Right ventricle myocardium inferior (tissue), 1 donor: Measurements from ENCODE around the gene IFNL4. TPM values are rescaled to one million over a fixed set of nuclear protein-coding genes. Genes with fewer than 3 reads are reported as not detected.
A peak's percentile ranks its signal among the peaks of the same experiment; 100 is the strongest.
"Not testable (repeated sequence)": the region's sequence is repeated elsewhere in the genome, so short reads cannot be mapped to it uniquely, and the experiment has no call there.

Experiments used
- ATAC-seq: fragments of 200-7000 bp; cut with Tn5 transposase; one replicate; pipeline ENCODE4 v1.9.1; 2020; ENCODE audit warnings: mild to moderate bottlenecking, moderate library complexity
- DNase-seq: peaks from one replicate; pipeline ENCODE4 v3.0.0; 2021; ENCODE audit errors: missing footprints
- intact Hi-C: fragments of 100-400 bp; cut with DNase I; formaldehyde crosslinking; loops from one replicate; pipeline ENCODE4 v1.11.0; 2022
- long read RNA-seq: library from polyadenylated mRNA; unstranded; transcript quantifications from one replicate; pipeline ENCODE4 v2.0.0, GENCODE V29; 2021
- total RNA-seq: library from RNA; stranded (reverse); fragmentation: NEBNext Ultra II Directional; extraction: Animal tissue kit (Norgen Biotek cat#: 25700); gene quantifications from one replicate; pipeline ENCODE4 v1.2.1, GENCODE V29; 2021
- donor health status: DM: no; HTN: yes; CAD: no; lungs with severe emphysema.

IFNL4 gene
- not detected for total RNA-seq
- long read RNA-seq = 0 reads

DNA sequence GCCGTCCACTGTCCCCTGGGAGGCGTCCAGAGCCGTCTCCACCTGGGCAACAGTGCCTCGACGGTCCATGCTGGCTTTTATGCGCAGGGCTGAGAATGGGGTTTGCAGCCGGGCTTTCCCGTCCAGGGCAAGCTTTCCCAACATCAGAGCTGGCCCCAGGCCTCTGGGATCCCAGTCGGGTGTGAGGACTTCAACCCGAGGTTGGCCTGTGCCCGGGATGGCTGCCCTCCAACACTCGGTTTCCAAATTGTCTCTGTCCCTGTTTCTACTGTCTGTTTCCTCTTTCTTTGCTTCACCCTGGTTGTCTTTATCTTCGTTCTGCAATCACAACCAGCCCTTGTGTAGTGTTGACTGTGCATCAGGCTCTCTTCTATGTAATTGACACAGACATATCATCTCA, at the start of gene IFNL4:
Gene IFNL4, minus strand, starts transcription at position 51 of the 400 bp plus-strand sequence.
- intact Hi-C loops = no loop called here
- ATAC-seq (no peak), DNase-seq (no peak)

DNA sequence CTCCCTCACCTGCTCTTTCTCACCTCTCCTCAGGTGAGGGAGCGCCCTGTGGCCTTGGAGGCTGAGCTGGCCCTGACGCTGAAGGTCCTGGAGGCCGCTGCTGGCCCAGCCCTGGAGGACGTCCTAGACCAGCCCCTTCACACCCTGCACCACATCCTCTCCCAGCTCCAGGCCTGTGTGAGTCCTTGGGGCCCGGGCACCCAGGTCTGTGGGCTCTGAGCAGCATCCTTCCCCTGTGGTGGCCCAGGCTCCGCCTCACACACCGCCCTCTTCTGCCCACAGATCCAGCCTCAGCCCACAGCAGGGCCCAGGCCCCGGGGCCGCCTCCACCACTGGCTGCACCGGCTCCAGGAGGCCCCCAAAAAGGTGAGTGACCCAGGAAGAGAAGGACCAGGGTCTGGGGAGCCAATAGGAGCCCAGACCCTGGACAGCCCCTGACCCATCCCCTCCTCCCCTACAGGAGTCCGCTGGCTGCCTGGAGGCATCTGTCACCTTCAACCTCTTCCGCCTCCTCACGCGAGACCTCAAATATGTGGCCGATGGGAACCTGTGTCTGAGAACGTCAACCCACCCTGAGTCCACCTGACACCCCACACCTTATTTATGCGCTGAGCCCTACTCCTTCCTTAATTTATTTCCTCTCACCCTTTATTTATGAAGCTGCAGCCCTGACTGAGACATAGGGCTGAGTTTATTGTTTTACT, 49.4 kb upstream of the IFNL4 start:
- intact Hi-C loops = no loop called here
- ATAC-seq = peak; percentile 26

DNA sequence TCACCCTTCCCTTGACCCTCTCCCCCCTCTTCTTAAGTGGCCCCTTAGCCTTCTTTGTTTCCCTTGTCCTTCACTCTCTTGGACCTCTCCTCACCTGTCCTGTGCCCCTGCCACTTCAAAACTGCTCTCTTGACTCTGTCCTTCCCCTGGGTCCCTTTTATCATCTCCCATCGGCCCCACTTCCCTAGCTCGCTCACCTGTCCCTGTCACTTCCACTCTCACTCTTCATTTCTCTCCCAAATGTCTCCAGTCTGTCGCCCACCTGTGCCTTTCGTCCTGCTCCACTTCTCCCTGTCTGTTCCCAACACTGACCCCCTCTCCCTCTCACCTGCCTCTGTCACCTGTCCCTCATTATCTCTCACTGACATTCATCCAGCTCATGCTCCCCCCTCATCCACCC, 48.2 kb upstream of the IFNL4 start:
- DNase-seq (no peak), ATAC-seq (no peak)
- intact Hi-C loops = no loop called here

More for the DNA sequence above, 49.4 kb upstream of the IFNL4 start:
- DNase-seq = no peak

DNA sequence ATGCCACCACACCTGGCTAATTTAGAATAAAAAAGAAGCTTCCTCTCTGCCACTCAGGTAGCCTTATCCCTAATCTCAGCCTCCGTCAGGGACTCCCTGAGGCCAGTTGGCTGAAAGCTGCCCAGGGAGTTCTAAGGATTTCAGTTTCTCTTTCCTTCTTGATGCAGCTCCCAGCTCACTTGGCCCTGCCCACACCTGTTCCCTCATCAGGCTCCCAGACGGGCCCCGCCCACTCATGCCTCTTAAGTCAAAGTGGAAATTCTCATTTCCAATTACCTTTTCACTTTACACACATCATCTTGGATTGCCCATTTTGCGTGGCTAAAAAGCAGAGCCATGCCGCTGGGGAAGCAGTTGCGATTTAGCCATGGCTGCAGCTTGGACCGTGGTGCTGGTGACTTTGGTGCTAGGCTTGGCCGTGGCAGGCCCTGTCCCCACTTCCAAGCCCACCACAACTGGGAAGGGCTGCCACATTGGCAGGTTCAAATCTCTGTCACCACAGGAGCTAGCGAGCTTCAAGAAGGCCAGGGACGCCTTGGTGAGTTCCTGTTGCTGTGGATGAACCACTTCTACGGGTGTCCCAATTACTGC, 47.5 kb upstream of the IFNL4 start, which contains the start of gene IFNL1:
Gene IFNL1, plus strand, starts transcription at position 353 of the 591 bp plus-strand sequence. Its CDS starts 15 bp downstream, at position 368.
- intact Hi-C loops = no loop called here
- DNase-seq (no peak), ATAC-seq (no peak)

DNA sequence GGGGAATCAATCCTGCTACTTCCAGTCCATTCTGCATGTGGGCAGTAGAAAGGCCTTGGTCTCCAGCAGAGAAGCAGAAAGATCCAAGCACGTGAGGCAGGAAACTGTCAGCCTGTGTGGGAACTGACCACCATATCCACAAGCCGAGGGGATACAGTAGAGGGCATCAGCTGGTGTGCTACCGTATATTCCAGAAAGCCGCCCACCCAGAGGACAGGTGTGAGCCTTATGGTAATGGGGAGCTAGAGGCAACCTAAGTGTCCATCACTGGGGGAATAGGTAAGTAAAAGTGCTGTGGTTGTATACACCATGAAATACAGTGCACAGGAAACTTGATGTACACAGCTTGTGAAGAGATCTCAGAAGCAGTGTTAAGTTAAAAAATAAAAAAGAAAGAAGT, 44.7 kb upstream of the IFNL4 start:
- ATAC-seq (no peak), DNase-seq (no peak)
- intact Hi-C loops = no loop called here

DNA sequence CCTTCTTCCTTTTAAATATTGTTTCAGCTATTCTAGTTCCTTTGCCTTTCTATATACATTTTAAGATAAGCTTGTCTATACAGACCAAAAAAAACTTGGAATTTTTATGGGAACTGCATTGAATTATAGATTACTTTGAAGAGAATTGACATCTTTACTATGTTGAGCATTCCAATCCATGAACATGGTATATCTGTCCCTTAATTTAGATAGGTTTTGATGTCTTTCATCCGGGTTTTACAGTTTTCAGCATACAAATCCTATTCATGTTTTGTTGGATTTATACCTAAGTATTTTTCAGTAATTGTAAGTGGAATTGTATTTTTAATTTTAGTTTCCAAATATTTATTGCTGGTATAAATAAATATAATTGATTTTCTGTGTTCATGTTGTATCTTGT, 35.4 kb upstream of the IFNL4 start:
- ATAC-seq = no peak
- no peak for DNase-seq
- intact Hi-C loops = no loop called here

DNA sequence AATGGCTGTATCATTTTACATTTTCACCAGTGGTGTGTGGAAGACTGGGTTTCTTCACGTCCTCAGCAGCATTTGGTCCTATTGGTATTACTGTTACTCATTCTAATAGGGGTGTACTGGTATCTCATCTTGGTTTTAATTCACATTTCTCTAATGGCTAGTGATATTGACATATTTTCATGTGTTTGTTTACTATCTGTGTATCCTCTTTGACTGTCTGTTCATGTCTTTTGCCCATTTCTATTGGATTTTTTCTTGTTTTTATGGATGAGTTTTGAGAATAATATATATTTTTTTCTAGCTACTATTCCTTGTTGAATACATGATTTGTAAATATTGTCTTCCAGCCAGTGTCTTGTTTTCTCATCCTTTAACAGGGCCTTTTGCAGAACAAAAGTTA, 33.4 kb upstream of the IFNL4 start:
- no peak for ATAC-seq
- no peak for DNase-seq
- intact Hi-C loops = no loop called here

DNA sequence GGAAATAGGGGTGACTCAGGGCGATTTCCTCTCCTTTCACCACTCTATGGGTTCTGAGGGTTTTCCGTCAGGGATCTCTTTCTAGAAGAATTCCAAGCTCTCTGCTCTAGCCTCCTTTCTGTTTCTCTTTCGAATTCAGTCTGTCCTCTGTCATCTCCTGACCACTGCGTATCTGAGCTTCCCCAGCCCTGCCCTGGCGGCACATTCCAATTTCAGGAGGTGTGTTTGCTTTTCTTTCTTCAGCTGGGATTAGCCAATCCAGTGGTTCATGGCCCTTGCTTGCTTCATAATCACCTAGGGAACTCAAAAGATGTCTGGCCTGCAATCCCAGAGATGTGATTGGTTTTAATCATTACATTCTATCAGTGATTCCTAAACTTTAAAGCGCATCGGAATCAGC, 28.9 kb upstream of the IFNL4 start:
- DNase-seq = no peak
- ATAC-seq = no peak
- intact Hi-C loops = no loop called here

DNA sequence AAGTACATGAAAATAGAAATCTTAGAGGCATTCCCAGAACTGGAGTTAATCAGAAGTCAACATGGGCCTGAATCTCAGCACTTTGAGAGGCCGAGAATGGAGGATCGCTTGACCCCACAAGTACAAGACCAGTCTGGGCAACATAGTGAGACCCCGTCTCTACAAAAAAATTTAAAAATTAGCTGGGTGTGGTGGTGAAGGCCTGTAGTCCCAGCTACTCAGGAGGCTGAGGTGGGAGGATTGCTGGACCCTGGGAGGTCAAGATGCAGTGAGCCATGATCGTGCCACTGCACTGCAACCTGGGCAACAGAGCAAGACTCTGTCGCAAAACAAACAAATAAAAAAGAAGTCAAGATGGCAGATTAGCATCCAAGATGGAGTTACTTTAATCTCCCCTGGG, 28.1 kb upstream of the IFNL4 start:
- DNase-seq (no peak), ATAC-seq (no peak)
- intact Hi-C loops = no loop called here

DNA sequence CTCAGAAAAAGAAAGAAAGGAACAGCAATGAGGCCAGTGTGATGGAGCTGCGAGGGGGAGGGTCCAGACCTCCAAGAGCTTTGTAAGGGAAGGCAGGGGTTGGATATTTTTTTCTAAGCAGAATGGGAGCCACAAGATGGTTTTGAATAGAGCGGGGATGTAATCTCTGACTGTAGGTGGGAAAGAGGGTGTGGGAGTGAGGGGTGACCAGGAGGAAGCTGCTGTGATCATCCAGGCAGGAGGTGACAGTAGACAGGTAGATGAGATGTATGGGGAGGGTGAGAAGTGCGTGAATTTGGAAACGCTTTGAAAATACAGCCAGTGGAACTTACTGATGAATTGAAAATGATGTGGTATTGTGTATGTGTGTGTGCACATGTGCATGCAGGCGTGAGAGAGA, 26.9 kb upstream of the IFNL4 start:
- no peak for ATAC-seq
- intact Hi-C loops = no loop called here
- no peak for DNase-seq

DNA sequence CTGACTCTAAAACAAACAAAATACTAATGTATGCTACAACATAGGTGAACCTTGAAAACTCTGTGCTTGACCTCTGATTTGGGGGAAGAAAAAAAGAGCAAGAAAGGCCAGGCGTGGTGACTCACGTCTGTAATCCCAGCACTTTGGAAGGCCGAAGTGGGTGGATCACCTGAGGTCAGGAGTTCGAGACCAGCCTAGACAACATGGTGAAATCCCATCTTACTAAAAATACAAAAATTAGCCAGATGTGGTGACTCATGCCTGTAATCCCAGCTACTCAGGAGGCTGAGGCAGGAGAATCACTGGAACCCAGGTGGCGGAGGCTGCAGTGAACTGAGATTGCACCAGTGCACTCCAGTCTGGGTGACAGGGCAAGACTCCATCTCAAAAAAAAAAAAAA, 25.2 kb upstream of the IFNL4 start:
- DNase-seq, intact Hi-C loops, ATAC-seq: not testable (repeated sequence)

DNA sequence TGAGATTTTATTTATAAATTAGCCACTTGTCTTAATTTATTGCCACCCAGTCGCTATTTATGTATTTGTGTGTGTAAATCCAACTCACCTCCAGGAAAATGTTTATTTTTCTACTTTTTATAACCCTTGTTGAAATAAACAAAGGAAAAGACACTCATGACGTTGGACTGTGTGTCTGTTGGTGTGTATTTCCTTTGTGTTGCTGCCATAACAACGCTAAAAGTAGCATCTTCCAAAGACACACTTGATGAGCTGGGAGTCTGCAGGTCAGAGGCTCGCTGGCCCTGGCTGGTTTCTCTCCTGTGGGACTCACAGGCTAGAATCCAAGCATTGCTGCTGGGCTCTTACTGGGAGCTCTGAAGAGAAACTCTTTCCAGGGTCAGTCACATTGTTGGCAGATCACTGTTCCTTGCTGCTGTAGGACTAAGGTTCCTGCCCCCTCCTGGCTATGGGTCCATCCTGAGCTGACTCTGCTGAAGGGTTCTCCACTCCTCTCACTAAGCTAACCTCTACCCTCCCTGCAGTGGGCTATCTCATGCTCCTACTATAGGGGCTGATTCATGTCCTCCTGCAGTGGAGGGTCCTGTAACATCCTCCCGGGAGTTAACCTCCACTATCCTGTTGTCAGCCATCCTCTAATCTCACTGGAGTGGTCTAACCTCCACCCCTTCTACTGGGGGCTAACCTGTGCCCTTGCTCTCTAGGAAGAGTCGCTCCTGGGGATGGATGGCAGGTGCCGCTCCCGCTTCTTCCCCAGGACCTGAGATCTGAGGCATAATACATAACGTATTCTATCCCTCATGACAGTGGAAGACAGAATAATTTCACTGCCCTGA, 21.6 kb upstream of the IFNL4 start:
- intact Hi-C loops = no loop called here
- no peak for DNase-seq
- ATAC-seq = no peak

DNA sequence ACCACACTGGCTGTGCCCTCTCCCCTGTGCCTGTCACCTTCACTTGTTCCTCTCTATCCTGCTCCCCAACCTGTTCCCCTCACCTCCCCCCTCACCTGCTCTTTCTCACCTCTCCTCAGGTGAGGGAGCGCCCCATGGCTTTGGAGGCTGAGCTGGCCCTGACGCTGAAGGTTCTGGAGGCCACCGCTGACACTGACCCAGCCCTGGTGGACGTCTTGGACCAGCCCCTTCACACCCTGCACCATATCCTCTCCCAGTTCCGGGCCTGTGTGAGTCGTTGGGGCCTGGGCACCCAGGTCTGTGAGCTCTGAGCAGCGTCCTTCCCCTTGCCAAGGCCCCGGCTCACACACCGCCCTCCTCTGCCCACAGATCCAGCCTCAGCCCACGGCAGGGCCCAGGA, 20.7 kb upstream of the IFNL4 start:
- intact Hi-C loops, DNase-seq, ATAC-seq: not testable (repeated sequence)

DNA sequence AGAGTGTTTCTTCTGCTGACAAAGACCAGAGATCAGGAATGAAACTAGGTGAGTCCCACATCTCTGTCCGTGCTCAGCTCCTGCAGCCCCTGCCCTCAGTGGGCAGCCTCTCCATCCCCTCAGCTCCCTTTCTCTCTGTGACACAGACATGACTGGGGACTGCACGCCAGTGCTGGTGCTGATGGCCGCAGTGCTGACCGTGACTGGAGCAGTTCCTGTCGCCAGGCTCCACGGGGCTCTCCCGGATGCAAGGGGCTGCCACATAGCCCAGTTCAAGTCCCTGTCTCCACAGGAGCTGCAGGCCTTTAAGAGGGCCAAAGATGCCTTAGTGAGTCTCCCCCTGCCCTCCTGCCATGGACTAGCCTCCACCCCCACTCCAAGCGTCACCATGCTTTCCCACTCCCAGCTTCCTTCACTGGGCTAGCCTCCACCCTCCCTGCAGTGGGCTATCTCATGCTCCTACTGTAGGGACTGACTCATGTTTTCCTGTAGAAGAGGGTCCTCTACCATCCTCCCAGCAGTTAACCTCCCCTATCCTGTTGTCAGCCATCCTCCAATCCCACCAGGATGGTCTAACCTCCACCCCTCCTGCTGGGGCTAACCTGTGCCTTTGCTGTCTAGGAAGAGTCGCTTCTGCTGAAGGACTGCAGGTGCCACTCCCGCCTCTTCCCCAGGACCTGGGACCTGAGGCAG, 20.0 kb upstream of the IFNL4 start:
- ATAC-seq, DNase-seq, intact Hi-C loops: not testable (repeated sequence)

DNA sequence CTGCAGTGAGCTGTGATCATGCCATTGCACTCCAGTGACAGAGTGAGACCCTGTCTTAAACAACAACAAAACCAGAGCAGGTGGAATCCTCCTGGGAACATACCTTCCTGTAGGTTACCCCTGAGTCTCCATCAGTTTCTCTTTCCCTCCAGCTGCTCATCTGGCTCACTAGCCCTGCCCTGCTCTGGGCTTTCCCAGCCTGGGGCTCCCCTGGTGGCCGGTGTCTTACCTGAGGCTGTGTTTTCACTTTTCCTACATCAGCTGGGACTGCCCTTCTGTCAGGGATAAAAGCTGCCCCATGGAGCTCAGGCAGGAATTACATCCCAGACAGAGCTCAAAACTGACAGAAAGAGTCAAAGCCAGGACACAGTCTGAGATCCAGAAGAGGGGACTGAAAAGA, 19.4 kb upstream of the IFNL4 start, which contains the start of gene IFNL2:
Gene IFNL2, plus strand, starts transcription at position 312 of the 400 bp plus-strand sequence. CDS start 173 bp downstream, outside the sequence.
- ATAC-seq, DNase-seq, intact Hi-C loops: not testable (repeated sequence)

DNA sequence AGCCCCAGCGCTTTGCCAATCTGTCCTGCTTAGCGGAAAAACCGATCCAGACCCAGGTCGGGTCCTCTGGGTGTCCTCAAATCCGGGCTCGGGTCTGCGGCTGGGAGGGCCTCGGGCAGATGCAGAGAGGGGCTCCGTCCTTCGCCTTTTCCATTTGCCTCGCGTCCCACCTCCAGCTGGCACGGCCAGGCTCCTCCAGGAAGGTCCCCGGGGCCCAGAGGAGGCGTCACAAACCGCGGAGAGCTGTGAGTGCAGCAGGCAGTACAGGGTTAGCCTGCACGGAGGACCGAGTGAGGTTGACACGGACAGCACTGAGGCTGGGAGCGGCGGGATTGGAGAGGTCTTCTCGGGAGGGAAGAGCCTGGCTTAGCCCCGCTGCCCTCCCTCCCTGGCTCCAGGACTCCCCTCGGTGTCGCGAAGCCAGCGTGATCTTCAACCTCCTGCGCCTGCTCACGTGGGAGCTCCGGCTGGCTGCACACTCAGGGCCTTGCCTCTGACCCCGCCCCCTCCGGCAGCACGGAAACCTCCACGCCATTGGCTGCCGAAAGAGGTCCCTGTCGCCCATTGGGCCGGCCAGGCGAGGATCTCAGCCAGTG, 16.8 kb upstream of the IFNL4 start:
- intact Hi-C loops = no loop called here
- ATAC-seq (no peak), DNase-seq (no peak)

DNA sequence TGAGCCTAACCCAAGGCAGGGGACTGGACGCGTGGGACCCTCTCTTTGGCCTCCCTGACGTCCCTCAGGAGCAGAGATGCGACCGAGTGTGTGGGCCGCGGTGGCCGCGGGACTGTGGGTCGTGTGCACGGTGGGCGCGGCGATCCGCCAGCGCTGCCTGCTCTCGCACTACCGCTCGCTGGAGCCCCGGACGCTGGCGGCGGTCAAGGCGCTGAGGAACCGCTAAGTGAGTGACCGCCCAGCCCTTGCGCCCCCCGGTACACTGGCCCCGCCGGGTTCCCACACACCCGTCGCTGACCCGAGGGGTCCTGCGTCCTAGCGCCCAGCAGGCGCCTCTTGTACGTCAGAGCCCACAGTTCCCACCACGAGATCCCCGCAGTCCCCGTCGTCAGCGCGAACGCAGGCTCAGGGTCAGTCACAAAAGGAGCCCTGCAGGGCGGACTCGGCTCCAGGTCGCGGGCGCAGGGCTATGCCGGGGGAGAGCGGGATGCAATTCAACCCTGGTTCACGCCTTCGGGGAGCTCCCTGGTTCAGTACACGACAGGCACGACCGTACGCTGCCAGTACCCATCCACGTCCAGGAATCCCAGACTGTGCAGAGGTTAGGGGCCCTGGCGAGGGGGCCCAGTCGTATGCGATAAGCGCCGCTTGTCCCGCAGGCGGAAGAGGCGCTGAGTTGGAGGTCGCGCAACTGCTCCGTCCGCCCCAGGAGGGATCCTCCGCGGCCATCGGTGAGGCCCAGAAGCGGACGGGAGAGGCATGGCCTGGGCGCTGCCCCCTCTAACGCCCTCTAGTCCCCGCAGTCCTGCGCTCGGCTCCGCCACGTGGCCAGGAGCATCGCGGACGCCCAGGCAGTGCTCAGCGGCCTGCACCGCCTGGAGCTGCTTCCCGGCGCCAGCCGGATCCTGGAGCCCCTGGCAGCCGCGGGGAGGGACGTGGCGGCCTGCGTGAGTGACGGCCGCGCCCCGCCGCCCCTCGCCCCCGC, 15.9 kb upstream of the IFNL4 start:
- DNase-seq (no peak), ATAC-seq (no peak)
- intact Hi-C loops = no loop called here
